GM12878 (cell line): Measurements from ENCODE around the gene AMDHD2. TPM values are rescaled to one million over a fixed set of nuclear protein-coding genes. Genes with fewer than 3 reads are reported as not detected.

Experiments used
- BACH1 ChIP-seq: fragments of 450-650 bp; IDR thresholded peaks from 2 replicates; pipeline ENCODE4 v1.6.1; 2017; ENCODE audit warnings: mild to moderate bottlenecking, borderline replicate concordance
- CBX3 ChIP-seq: fragments of 200-600 bp; sonication (generic); IDR thresholded peaks from 2 replicates; pipeline ENCODE4 v1.6.1; 2016; ENCODE audit warnings: low read depth, borderline replicate concordance
- CTCF ChIP-seq, 3 experiments: IDR thresholded peaks in 2 of 3; conservative IDR thresholded peaks in 1 of 3; 2 replicates each; pipeline ENCODE4 v1.5.1; 2011; ENCODE audit warnings: low read depth in 3 of 3, low read length in 3 of 3, mild to moderate bottlenecking in 3 of 3, control low read depth in 2 of 3, moderate library complexity in 2 of 3, inconsistent platforms in 1 of 3, mixed read lengths in 1 of 3; ENCODE audit not compliant: control insufficient read depth in 2 of 3, insufficient read depth in 1 of 3; ENCODE audit errors: extremely low read depth in 1 of 3
- DPF2 ChIP-seq: fragments of 450-650 bp; IDR thresholded peaks from 2 replicates; pipeline ENCODE4 v1.6.1; 2017; ENCODE audit warnings: mild to moderate bottlenecking
- EGR1 ChIP-seq, 2 experiments: IDR thresholded peaks; 1 replicate in 1 of 2; 2 replicates in 1 of 2; pipeline ENCODE4 v1.6.1; 2011 to 2012; ENCODE audit warnings: low read depth in 2 of 2, low read length in 2 of 2, borderline replicate concordance in 1 of 2, mild to moderate bottlenecking in 1 of 2, moderate library complexity in 1 of 2
- FOXK2 ChIP-seq: fragments of 450-650 bp; IDR thresholded peaks from 2 replicates; pipeline ENCODE4 v1.6.1; 2017; ENCODE audit warnings: mild to moderate bottlenecking, moderate library complexity
- KLF5 ChIP-seq: fragments of 450-650 bp; IDR thresholded peaks from 2 replicates; pipeline ENCODE4 v1.6.1; 2014; ENCODE audit warnings: mild to moderate bottlenecking; ENCODE audit not compliant: partially characterized antibody
- LARP7 ChIP-seq: fragments of 450-650 bp; IDR thresholded peaks from 2 replicates; pipeline ENCODE4 v1.6.1; 2017; ENCODE audit warnings: mild to moderate bottlenecking
- NFIC ChIP-seq: IDR thresholded peaks from 2 replicates; pipeline ENCODE4 v1.6.1; 2012; ENCODE audit warnings: low read depth, mild to moderate bottlenecking, inconsistent platforms, low read length, moderate library complexity
- NKRF ChIP-seq: fragments of 450-650 bp; conservative IDR thresholded peaks from 2 replicates; pipeline ENCODE4 v1.6.1; 2017; ENCODE audit warnings: mild to moderate bottlenecking, moderate library complexity
- NRF1 ChIP-seq: conservative IDR thresholded peaks from 2 replicates; pipeline ENCODE4 v1.6.1; 2011; ENCODE audit warnings: mild to moderate bottlenecking, low read depth, low read length, improper control_type of control experiment
- POLR2AphosphoS5 ChIP-seq: IDR thresholded peaks from 2 replicates; pipeline ENCODE4 v1.6.1; 2011; ENCODE audit warnings: mild to moderate bottlenecking, low read length, inconsistent platforms
- RELB ChIP-seq: fragments of 450-650 bp; IDR thresholded peaks from 2 replicates; pipeline ENCODE4 v1.6.1; 2017; ENCODE audit warnings: low read depth, mild to moderate bottlenecking, moderate library complexity
- SIX5 ChIP-seq: IDR thresholded peaks from 2 replicates; pipeline ENCODE4 v1.6.1; 2011; ENCODE audit warnings: mild to moderate bottlenecking, low read depth, low read length, moderate library complexity; ENCODE audit not compliant: severe bottlenecking
- SPI1 ChIP-seq: IDR thresholded peaks from 2 replicates; pipeline ENCODE4 v1.6.1; 2011; ENCODE audit warnings: low read depth, mild to moderate bottlenecking, low read length, moderate library complexity, borderline replicate concordance; ENCODE audit not compliant: insufficient read depth
- SREBF2 ChIP-seq: IDR thresholded peaks from 2 replicates; pipeline ENCODE4 v1.6.1; 2012; ENCODE audit warnings: mild to moderate bottlenecking, low read length
- STAT1 ChIP-seq: fragments of 450-650 bp; conservative IDR thresholded peaks from 2 replicates; pipeline ENCODE4 v1.6.1; 2014; ENCODE audit warnings: antibody characterized with exemption, mild to moderate bottlenecking
- USF2 ChIP-seq: IDR thresholded peaks from 2 replicates; pipeline ENCODE4 v1.6.1; 2011; ENCODE audit warnings: low read depth, low read length, improper control_type of control experiment, borderline replicate concordance
- ZBTB33 ChIP-seq: fragments of 450-650 bp; IDR thresholded peaks from 2 replicates; pipeline ENCODE4 v1.6.1; 2017; ENCODE audit warnings: mild to moderate bottlenecking
- ZNF274 ChIP-seq: IDR thresholded peaks from one replicate; pipeline ENCODE4 v1.8.0; 2011; ENCODE audit not compliant: insufficient read length, insufficient read depth
- polyA plus RNA-seq, 11 experiments: library from polyadenylated mRNA; depleted of rRNA in 4 of 11; unstranded in 6 of 11; stranded (reverse) in 5 of 11; fragments of >200 nt; fragmentation: Nextera tagmentation in 4 of 11; fragmentation: Illumina TruSeq in 1 of 11; extraction: Ambion mirVana in 4 of 11; extraction: Trizol in 1 of 11; gene quantifications; 1 replicate in 1 of 11; 2 replicates in 10 of 11; pipeline versions ENCODE4 v1.2.1 to v1.2.3, GENCODE V29; 2011 to 2016; ENCODE audit warnings: inconsistent platforms in 2 of 11, missing spikeins in 2 of 11, low read depth in 1 of 11
- total RNA-seq, 4 experiments: library from RNA; depleted of rRNA in 3 of 4; stranded (reverse); fragments of >200 nt in 3 of 4; fragmentation: Illumina TruSeq in 1 of 4; extraction: Trizol in 1 of 4; gene quantifications; 2 replicates each; pipeline versions ENCODE4 v1.2.1 to v1.2.3, GENCODE V29; 2013 to 2021

Gene AMDHD2
- total and polyA plus RNA-seq, 10 of the 15 experiments (the other 5 are each of a cell fraction or from before 2014, with no cell fraction given): 0.60 to 41.8 (median 24.3) TPM; not detected in 1

- TF ChIP-seq NKRF: peak; percentile 64; the same call in 1 of the 2 replicates
- no peak for TF ChIP-seq SREBF2
- no peak for TF ChIP-seq ZBTB33
- TF ChIP-seq SPI1: no peak
- TF ChIP-seq KLF5: peak; percentile 99
- peak; percentile 56 for TF ChIP-seq NRF1
- TF ChIP-seq LARP7: peak; percentile 87
- 0 out of 2 replicates have a peak, but pooled peaks have one; percentile 64 for TF ChIP-seq STAT1
- peak; percentile 34 for TF ChIP-seq SIX5
- peak; percentile 49; the same call in 1 of the 2 replicates for TF ChIP-seq BACH1
- TF ChIP-seq ZNF274: no peak
- TF ChIP-seq EGR1 (IDR thresholded peaks at IDR 0.05; ENCODE audit: borderline replicate concordance in 1 of 2, low read depth in 2 of 2, low read length in 2 of 2): 0 out of 3 replicates have a peak, but pooled peaks of 1 of the 2 experiments have one; percentile 10
- TF ChIP-seq RELB: no peak
- TF ChIP-seq USF2: peak; percentile 81
- no peak for TF ChIP-seq NFIC
- peak; percentile 69 for TF ChIP-seq FOXK2
- TF ChIP-seq DPF2: peak; percentile 84; the same call in 1 of the 2 replicates
- TF ChIP-seq CTCF (IDR thresholded peaks at IDR 0.05 in 2 of 3, conservative IDR thresholded peaks at IDR 0.05 in 1 of 3; ENCODE audit: control insufficient read depth in 2 of 3, extremely low read depth in 1 of 3, insufficient read depth in 1 of 3, low read depth in 3 of 3, low read length in 3 of 3): no peak
- TF ChIP-seq CBX3: no peak
- peak; percentile 94 for TF ChIP-seq POLR2AphosphoS5
These were observed 6.5 kb upstream of the AMDHD2 start, which contains the start of gene ATP6V0C (continued) for GRCh38 chr16:2513405-2514332.
